Gastrocnemius medialis (tissue), 4 donors: ENCODE data around the gene PTPRE.

ENCODE experiments used
- CTCF ChIP-seq, 5 experiments: fragments of 450-650 bp in 3 of 5; fragments of 200-600 bp in 2 of 5; sonication (generic) in 2 of 5; IDR thresholded peaks in 4 of 5; conservative IDR thresholded peaks in 1 of 5; 1 replicate in 4 of 5; 2 replicates in 1 of 5; pipeline ENCODE4 v1.5.1; 2016 to 2019; ENCODE audit warnings: antibody characterized with exemption in 5 of 5, mild to moderate bottlenecking in 3 of 5, moderate library complexity in 3 of 5
- POLR2A ChIP-seq, 2 donors: fragments of 450-650 bp; IDR thresholded peaks; one replicate each; pipeline ENCODE4 v1.6.1; 2017; ENCODE audit warnings: antibody characterized with exemption in 2 of 2, mild to moderate bottlenecking in 2 of 2, moderate library complexity in 2 of 2

GRCh38 chr10:127992376-127992775, 85.5 kb downstream of the PTPRE start:
- TF ChIP-seq CTCF (IDR thresholded peaks at IDR 0.05 in 4 of 5, conservative IDR thresholded peaks at IDR 0.05 in 1 of 5) (no peak), POLR2A (IDR thresholded peaks at IDR 0.05) (no peak)
